GM12872 (cell line): ENCODE results near the gene HCRTR1.

Experiments used
- CTCF ChIP-seq: IDR thresholded peaks from 3 replicates; pipeline ENCODE4 v1.5.1; 2011; ENCODE audit warnings: low read depth, mild to moderate bottlenecking, low read length, moderate library complexity; ENCODE audit not compliant: insufficient read depth

Gene HCRTR1

DNA sequence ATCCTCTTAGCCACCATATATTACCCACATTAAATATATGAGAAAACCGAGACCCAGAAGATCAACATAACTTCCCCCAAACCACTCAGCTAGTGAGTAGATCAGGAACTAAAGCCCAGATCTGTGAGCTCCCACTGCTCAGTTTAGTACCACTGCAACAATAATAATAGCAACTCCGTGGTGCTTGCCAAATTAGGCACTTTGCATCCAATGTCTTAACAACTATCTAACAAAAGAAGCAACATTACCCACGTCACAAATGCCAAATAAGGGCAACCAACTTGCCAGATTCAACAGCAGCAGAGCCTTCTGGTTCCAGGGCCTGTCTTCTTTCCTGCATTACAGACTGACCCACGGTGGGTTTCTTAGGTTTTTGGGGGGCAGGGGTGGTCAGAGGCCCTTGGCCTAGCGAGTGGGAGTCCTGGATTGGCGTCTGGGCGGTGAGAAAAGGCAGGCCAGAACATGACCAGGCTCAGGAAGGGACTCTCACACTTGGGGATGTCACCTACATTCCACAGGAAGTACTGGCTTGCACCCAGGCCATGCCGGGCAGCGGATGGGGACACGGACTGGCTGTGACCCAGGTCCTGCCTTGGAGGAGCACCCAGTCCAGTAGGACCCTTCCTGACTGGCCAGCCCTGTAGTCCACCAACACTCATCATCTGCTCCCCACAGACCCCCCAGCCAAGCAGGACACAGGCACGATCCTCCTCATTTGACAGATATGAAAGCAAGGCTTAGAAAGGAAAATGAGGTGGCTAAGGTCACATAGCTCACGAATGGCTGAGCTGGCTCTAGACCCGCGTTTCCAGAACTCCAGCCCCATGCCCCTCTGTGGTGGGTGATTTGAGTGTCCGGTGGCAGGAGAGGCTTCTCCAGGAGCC lies 4.6 kb downstream of the HCRTR1 start:
- TF ChIP-seq CTCF, result no peak

DNA sequence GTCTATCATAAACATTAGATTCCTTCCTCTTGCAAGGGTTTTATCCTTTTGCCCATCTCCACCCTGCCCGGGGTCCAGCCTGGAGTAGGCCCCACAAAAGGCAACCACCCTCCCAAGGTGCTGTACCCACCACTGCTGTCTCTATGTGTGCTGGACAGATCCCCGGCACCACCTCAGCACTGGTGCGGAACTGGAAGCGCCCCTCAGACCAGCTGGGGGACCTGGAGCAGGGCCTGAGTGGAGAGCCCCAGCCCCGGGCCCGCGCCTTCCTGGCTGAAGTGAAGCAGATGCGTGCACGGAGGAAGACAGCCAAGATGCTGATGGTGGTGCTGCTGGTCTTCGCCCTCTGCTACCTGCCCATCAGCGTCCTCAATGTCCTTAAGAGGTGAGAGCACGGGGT lies 5.9 kb downstream of the HCRTR1 start:
- TF ChIP-seq CTCF, result no peak

DNA sequence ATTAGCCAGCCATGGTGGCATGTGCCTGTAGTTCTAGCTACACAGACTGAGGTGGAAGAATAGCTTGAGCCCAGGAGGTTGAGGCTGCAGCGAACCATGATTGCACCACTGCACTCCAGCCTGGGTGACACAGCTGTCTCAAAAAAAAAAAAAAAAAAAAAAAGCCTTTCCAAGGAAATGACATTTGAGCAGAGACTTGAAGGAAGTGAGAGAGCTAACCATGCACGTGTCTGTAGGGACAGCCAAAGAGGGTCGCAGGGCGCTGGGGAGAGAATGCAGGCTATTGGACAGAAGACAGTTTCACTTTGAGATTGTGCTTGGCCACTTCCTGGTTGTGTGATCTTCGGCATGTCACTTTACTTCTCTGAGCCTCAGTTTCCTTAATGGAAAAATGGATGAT lies 6.8 kb downstream of the HCRTR1 start:
- TF ChIP-seq CTCF, result no peak

GRCh38 chr1:31624731-31625514 lies 7.4 kb downstream of the HCRTR1 start:
- TF ChIP-seq CTCF, result no peak

DNA sequence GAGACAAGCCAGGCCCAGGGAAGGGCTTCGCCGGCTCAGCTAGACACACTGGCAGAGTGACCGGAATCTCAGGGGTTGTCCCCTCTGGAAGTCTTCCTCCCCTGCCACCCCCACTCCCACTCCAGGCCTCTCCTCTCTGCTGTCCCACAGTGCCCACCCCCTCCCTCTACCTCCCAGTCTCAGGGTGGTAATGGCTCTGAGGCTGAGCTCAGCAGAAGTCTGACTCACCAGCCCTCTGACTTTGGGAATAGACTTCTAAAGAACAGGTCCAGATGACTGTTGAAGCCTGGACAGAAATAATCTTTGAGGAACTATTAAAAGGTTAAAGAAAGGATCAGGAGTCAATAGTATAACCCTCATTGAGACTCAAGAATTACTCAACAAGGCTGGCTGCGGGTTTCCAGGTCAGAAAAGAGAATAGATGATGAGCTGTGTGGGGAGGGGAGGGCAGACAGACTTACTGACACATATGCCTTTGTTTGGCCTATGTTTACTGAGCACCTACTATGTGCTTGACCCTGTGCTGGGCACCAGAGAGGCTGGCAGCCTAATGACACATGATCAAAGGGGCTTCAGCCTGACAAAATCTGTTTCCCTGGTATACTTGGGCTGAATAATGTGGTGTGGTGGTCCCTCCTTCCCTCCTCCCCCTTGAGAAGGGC lies 8.2 kb downstream of the HCRTR1 start:
- no peak for TF ChIP-seq CTCF

- no peak for TF ChIP-seq CTCF
Measured at GRCh38 chr1:31626223-31627207, 9.0 kb downstream of the HCRTR1 start.
